Osteocyte (in vitro differentiated cells): ENCODE data around the gene GMEB2. TPM values are rescaled to one million over a fixed set of nuclear protein-coding genes. Genes with fewer than 3 reads are reported as not detected.

Experiments used
- DNase-seq: peaks from one replicate; pipeline ENCODE4 v3.0.0; 2021; ENCODE audit warnings: mixed read lengths; ENCODE audit not compliant: unreplicated experiment; ENCODE audit errors: extremely low spot score
- H3K27ac Mint-ChIP-seq: one replicate; pipeline ENCODE4 v1.8.0; 2021; ENCODE audit warnings: mild to moderate bottlenecking, mixed read lengths; ENCODE audit not compliant: unreplicated experiment
- H3K27me3 Mint-ChIP-seq: one replicate; pipeline ENCODE4 v1.8.0; 2021; ENCODE audit warnings: mixed read lengths; ENCODE audit not compliant: unreplicated experiment
- H3K36me3 Mint-ChIP-seq: one replicate; pipeline ENCODE4 v1.8.0; 2021; ENCODE audit warnings: mixed read lengths; ENCODE audit not compliant: unreplicated experiment
- H3K4me1 Mint-ChIP-seq: one replicate; pipeline ENCODE4 v1.8.0; 2021; ENCODE audit warnings: mixed read lengths; ENCODE audit not compliant: unreplicated experiment
- H3K4me3 Mint-ChIP-seq: one replicate; pipeline ENCODE4 v1.8.0; 2021; ENCODE audit warnings: mild to moderate bottlenecking, moderate library complexity, mixed read lengths; ENCODE audit not compliant: unreplicated experiment
- H3K9me3 Mint-ChIP-seq: one replicate; pipeline ENCODE4 v1.8.0; 2021; ENCODE audit warnings: mixed read lengths; ENCODE audit not compliant: unreplicated experiment
- total RNA-seq: library from RNA; stranded (reverse); gene quantifications from 2 replicates; pipeline ENCODE4 v1.2.1, GENCODE V29; 2021
- TF ChIP-seq, protein P1 (sequence below): fragments of 200-600 bp; sonication (generic); IDR thresholded peaks from 2 replicates; pipeline ENCODE4 v1.5.0; 2021; ENCODE audit warnings: antibody characterized with exemption, mild to moderate bottlenecking, moderate library complexity

GMEB2 gene
- total RNA-seq, 1 donor from 2014 or later, result 12.1 TPM

DNA sequence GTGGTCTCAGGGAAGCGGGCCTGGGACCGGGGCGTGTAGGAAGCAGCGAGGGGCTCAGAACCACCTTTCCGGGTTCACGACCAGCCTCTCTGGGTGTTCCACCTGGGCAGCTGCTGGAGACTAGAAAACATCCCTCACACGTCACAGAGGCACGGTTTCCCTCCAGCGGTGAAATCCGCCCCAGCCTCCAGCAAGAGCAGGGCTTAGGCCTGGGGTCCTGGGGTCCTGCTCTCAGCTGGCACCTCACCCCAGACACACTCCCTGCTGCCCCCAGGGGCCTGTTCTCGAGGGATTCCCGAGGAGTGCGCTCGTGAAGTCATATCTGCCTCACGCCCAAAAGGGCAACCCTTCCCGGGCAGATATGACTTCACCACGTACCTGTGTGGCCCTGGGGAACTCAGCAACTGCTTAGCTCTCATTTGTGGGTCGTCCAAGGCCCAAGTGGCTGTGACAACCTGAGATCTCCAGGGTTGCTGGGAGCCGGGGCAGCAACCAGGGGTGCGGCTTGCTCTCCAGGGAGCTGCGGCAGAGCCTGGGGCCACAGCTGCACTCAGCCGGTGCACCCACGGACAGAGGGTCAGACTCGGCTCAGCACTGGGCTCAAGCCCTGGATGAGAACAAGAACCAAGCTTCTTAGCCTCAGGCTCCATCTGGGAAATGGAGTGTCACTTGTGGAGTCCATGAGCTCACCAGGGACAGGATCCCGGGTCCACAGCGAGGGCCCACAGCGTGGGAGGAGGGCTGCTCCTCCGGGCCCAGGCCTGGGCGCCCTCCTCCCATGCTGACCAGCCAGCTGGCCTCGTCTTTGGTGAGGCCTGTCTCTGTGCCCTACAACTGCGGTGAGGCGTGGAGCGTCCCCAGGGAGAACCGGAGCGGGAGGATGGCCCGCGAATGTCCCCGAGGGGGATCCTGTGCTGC is 72.3 kb downstream of the GMEB2 start:
- no peak overlapping the region for H3K27ac Mint-ChIP-seq
- TF ChIP-seq, protein P1, sequence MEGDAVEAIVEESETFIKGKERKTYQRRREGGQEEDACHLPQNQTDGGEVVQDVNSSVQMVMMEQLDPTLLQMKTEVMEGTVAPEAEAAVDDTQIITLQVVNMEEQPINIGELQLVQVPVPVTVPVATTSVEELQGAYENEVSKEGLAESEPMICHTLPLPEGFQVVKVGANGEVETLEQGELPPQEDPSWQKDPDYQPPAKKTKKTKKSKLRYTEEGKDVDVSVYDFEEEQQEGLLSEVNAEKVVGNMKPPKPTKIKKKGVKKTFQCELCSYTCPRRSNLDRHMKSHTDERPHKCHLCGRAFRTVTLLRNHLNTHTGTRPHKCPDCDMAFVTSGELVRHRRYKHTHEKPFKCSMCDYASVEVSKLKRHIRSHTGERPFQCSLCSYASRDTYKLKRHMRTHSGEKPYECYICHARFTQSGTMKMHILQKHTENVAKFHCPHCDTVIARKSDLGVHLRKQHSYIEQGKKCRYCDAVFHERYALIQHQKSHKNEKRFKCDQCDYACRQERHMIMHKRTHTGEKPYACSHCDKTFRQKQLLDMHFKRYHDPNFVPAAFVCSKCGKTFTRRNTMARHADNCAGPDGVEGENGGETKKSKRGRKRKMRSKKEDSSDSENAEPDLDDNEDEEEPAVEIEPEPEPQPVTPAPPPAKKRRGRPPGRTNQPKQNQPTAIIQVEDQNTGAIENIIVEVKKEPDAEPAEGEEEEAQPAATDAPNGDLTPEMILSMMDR, result no peak
- peaks cover 12% of the 10 kb centered on the region for H3K4me1 Mint-ChIP-seq
- no peaks in the 10 kb centered on the region for H3K27me3 Mint-ChIP-seq
- H3K4me3 Mint-ChIP-seq, result peak overlapping the region; percentile 61
- H3K9me3 Mint-ChIP-seq, result no peaks in the 10 kb centered on the region
- DNase-seq, result no peak
- H3K36me3 Mint-ChIP-seq, result no peaks in the 10 kb centered on the region

GRCh38 chr20:63553933-63554290 is 73.0 kb downstream of the GMEB2 start, which contains the start of gene FNDC11:
Gene FNDC11 (plus strand): TSS chr20:63554159. CDS start chr20:63555664, 1,505 bp downstream.
- H3K36me3 Mint-ChIP-seq, result no peaks in the 10 kb centered on the region
- DNase-seq, result no peak
- TF ChIP-seq, protein P1, result no peak

DNA sequence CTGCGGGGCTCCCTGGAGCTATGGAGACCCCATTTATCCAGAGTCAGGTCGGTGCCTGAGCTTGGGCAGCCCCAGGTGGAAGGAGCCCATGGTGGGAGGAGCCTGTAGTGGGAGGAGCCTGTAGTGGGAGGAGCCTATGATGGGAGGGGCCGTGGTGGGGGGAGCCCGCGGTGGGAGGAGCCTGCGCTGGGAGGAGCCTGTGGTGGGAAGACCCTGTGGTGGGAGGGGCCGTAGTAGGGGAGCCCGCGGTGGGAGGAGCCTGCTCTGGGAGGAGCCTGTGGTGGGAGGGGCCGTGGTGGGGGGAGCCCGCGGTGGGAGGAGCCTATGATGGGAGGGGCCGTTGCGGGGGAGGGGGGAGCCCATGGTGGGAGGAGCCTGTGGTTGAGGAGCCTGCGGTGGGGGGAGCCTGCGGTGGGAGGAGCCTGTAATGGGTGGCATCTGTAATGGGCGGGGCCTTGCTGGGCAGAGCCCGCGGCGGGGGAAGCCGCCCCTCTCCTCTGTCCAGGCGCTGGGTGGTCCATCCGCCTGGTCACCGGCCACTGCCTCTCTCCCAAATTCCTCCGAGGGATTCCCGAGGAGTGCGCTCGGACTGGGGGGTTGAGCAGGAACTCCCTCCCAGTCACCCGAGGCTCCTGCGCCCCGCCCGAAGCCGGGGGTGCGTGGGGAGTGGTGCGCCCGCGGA is 73.5 kb downstream of the GMEB2 start:
- DNase-seq, result peak; percentile 91
- Mint-ChIP-seq H3K27me3 (no peaks in the 10 kb centered on the region), H3K36me3 (no peaks in the 10 kb centered on the region), H3K4me3 (peak overlapping the region; percentile 50), H3K9me3 (no peaks in the 10 kb centered on the region), H3K27ac (no peak overlapping the region), H3K4me1 (peaks cover 12% of the 10 kb centered on the region)
- TF ChIP-seq, protein P1, result no peak

More at GRCh38 chr20:63553933-63554290, 73.0 kb downstream of the GMEB2 start, which contains the start of gene FNDC11:
- Mint-ChIP-seq H3K4me1 (peaks cover 12% of the 10 kb centered on the region), H3K9me3 (no peaks in the 10 kb centered on the region), H3K27me3 (no peaks in the 10 kb centered on the region), H3K4me3 (peak within 1 kb of the TSS; percentile 61), H3K27ac (no peak within 1 kb of the TSS)

DNA sequence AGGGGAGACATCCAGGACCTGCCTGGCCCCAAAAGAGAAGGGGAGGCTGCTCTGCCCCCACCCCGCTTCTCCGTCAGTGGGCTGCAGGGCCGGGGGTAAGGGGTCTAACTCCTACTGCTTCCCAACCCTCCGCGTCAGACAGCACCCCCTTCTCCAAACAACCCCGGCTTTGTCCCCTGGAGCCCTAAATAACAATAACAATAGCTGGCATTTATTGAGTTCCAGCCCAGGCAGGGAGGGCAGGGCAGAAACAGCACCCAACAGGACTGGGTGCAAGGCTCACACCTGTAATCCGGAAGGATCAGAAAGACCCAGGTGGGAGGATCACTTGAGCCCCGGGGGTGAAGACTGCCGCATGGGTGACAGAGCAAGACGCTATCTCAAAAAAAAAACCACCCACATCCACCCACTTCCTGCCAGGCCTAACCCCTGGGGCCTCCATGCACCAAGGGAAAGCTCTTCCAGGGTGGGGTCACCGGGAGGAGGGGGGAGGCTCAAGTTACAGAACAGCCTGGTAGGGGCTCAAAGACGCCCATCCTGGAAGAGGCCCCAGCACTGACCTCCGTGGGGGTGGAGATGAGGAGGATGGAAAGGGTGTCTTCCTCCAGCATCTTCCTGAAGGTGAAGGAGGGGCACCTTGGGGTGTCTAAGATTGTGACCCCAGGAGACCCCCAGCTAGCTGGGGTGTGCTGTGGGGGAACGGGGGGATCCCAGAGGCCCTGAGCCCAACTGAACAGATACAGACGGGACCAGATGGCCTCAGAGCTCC is 74.2 kb downstream of the GMEB2 start:
- Mint-ChIP-seq H3K27me3 (no peaks in the 10 kb centered on the region), H3K36me3 (no peaks in the 10 kb centered on the region), H3K27ac (no peak overlapping the region), H3K4me3 (peak overlapping the region; percentile 10), H3K9me3 (no peaks in the 10 kb centered on the region), H3K4me1 (peaks cover 12% of the 10 kb centered on the region)
- TF ChIP-seq, protein P1, result no peak
- no peak for DNase-seq
